Stimulated activated CD8-positive, alpha-beta memory T cell treated with anti-CD3 and anti-CD28 coated beads, Interleukin-15, amount 100 ng/mL, for 4 hours (primary cell): Measurements from ENCODE around the gene AATF.
"Not testable (repeated sequence)": the region's sequence is repeated elsewhere in the genome, so short reads cannot be mapped to it uniquely, and the experiment has no call there.

Experiments used
- DNase-seq, 2 donors: peaks; one replicate each; pipeline ENCODE4 v3.0.0-alpha.2; 2020; ENCODE audit warnings: low read depth in 2 of 2

Gene AATF

GRCh38 chr17:37047631-37048104 is 98.9 kb downstream of the AATF start:
- DNase-seq: peak; percentile 52 to 63

GRCh38 chr17:37048811-37049210 is 100.1 kb downstream of the AATF start:
- DNase-seq: no peak

- no peak for DNase-seq
Observed at GRCh38 chr17:37050920-37051319, 102.2 kb downstream of the AATF start.

- no peak for DNase-seq
Observed at GRCh38 chr17:37051381-37051780, 102.6 kb downstream of the AATF start.

- no peak for DNase-seq
Observed at GRCh38 chr17:37051833-37052232, 103.1 kb downstream of the AATF start.

GRCh38 chr17:37052450-37052849 is 103.7 kb downstream of the AATF start:
- DNase-seq: no peak

- DNase-seq: no peak
Observed at GRCh38 chr17:37054894-37055293, 106.1 kb downstream of the AATF start.

GRCh38 chr17:37056622-37057021 is 107.9 kb downstream of the AATF start:
- DNase-seq: no peak

- DNase-seq: no peak
Observed at GRCh38 chr17:37059493-37059892, 110.7 kb downstream of the AATF start.

- no peak for DNase-seq
Observed at GRCh38 chr17:37060094-37060493, 111.3 kb downstream of the AATF start.

GRCh38 chr17:37060928-37061327 is 112.2 kb downstream of the AATF start:
- no peak for DNase-seq

GRCh38 chr17:37062021-37062420 is 113.3 kb downstream of the AATF start:
- DNase-seq: no peak

- no peak for DNase-seq
Observed at GRCh38 chr17:37064206-37064605, 115.5 kb downstream of the AATF start.

- no peak for DNase-seq
Observed at GRCh38 chr17:37064956-37065355, 116.2 kb downstream of the AATF start.

GRCh38 chr17:37065486-37066321 is 117.0 kb downstream of the AATF start:
- DNase-seq: no peak

GRCh38 chr17:37066322-37067255 is 117.8 kb downstream of the AATF start:
- DNase-seq: no peak

- DNase-seq: no peak
Observed at GRCh38 chr17:37067555-37068111, 118.9 kb downstream of the AATF start.

GRCh38 chr17:37068266-37068665 is 119.5 kb downstream of the AATF start:
- DNase-seq: no peak

- DNase-seq: no peak
Observed at GRCh38 chr17:37069087-37069486, 120.3 kb downstream of the AATF start.

GRCh38 chr17:37073464-37073863 is 124.7 kb downstream of the AATF start:
- DNase-seq: not testable (repeated sequence)

GRCh38 chr17:37079065-37079708 is 130.4 kb downstream of the AATF start:
- no peak for DNase-seq

GRCh38 chr17:37079735-37080134 is 131.0 kb downstream of the AATF start:
- no peak for DNase-seq
